Measurements from ENCODE around the gene NT5E.

- no peak for TF ChIP-seq CTCF (IDR thresholded peaks at IDR 0.05; ENCODE audit: low read depth, low read length, missing input control)
- no peak for TF ChIP-seq ATF3 (IDR thresholded peaks at IDR 0.05)
- no peak for TF ChIP-seq YY1 (IDR thresholded peaks at IDR 0.05)
- TF ChIP-seq MAX (IDR thresholded peaks at IDR 0.05): no peak
- no peak for TF ChIP-seq HNF4A (conservative IDR thresholded peaks at IDR 0.05)
- no peak for TF ChIP-seq ZBTB33 (IDR thresholded peaks at IDR 0.05)
- TF ChIP-seq RAD21 (IDR thresholded peaks at IDR 0.05): no peak
- TF ChIP-seq JUND (IDR thresholded peaks at IDR 0.05): no peak
- TF ChIP-seq SP1 (IDR thresholded peaks at IDR 0.05): no peak
- no peak for TF ChIP-seq REST (IDR thresholded peaks at IDR 0.05)
- TF ChIP-seq EGR1 (IDR thresholded peaks at IDR 0.05; ENCODE audit: low read depth in 2 of 2): no peak
- no peak for TF ChIP-seq FOXA1 (IDR thresholded peaks at IDR 0.05)
- TF ChIP-seq TAF1 (conservative IDR thresholded peaks at IDR 0.05): no peak
- no peak for TF ChIP-seq GABPA (IDR thresholded peaks at IDR 0.05 in 1 of 2, conservative IDR thresholded peaks at IDR 0.05 in 1 of 2)
Measured at GRCh38 chr6:85453490-85453889, 3.6 kb downstream of the NT5E start.
